ENCODE data around the gene PGA5.
"Not testable (repeated sequence)": the region's sequence is repeated elsewhere in the genome, so short reads cannot be mapped to it uniquely, and the experiment has no call there.

GRCh38 chr11:61240288-61240687 lies 687 bp upstream of the PGA5 start:
- not testable (repeated sequence) for TF ChIP-seq CEBPB (IDR thresholded peaks at IDR 0.05; ENCODE audit: borderline replicate concordance in 1 of 2, low read depth in 2 of 2, low read length in 2 of 2); REST (IDR thresholded peaks at IDR 0.05; ENCODE audit: low read depth, low read length); BHLHE40 (IDR thresholded peaks at IDR 0.05; ENCODE audit: borderline replicate concordance in 1 of 2, low read depth in 2 of 2, low read length in 1 of 2); PML (IDR thresholded peaks at IDR 0.05; ENCODE audit: low read length)
